RWPE2 (cell line): ENCODE measurements around the gene TAF6L.
A peak's percentile ranks its signal among the peaks of the same experiment; 100 is the strongest.

Source experiments
- ATAC-seq: fragments of 200-7000 bp; cut with Tn5 transposase; 3 replicates; pipeline ENCODE4 v1.9.1; 2021; ENCODE audit warnings: low read depth
- DNase-seq: peaks from one replicate; pipeline ENCODE4 v3.0.0-alpha.2; 2020; ENCODE audit warnings: low spot score
- H3K27ac ChIP-seq: fragments of 450-650 bp; 2 replicates; pipeline ENCODE4 v1.5.1; 2017; ENCODE audit warnings: mild to moderate bottlenecking; ENCODE audit not compliant: poor library complexity, severe bottlenecking
- H3K27me3 ChIP-seq: fragments of 250-450 bp; sonication (Bioruptor Pico); 2 replicates; pipeline ENCODE4 v1.5.1; 2021; ENCODE audit warnings: mild to moderate bottlenecking, moderate library complexity; ENCODE audit not compliant: insufficient read depth, poor library complexity, severe bottlenecking
- H3K36me3 ChIP-seq: fragments of 250-450 bp; sonication (Bioruptor Pico); 2 replicates; pipeline ENCODE4 v1.5.1; 2020; ENCODE audit warnings: low read depth, mild to moderate bottlenecking, moderate library complexity
- H3K4me1 ChIP-seq: fragments of 250-450 bp; sonication (Bioruptor Pico); 2 replicates; pipeline ENCODE4 v1.5.1; 2021; ENCODE audit warnings: mild to moderate bottlenecking, moderate library complexity; ENCODE audit not compliant: insufficient read depth, poor library complexity, severe bottlenecking
- H3K4me3 ChIP-seq: fragments of 250-450 bp; sonication (Bioruptor Pico); 2 replicates; pipeline ENCODE4 v1.5.1; 2021; ENCODE audit warnings: mild to moderate bottlenecking, moderate library complexity; ENCODE audit not compliant: severe bottlenecking
- H3K9me3 ChIP-seq: fragments of 250-450 bp; sonication (Bioruptor Pico); 2 replicates; pipeline ENCODE4 v1.5.1; 2021; ENCODE audit warnings: mild to moderate bottlenecking, moderate library complexity; ENCODE audit not compliant: severe bottlenecking
- CTCF ChIP-seq: fragments of 450-650 bp; IDR thresholded peaks from one replicate; pipeline ENCODE4 v1.5.1; 2017; ENCODE audit warnings: mild to moderate bottlenecking, moderate library complexity; ENCODE audit not compliant: poor library complexity, severe bottlenecking

The TAF6L gene

GRCh38 chr11:62777389-62777788, 6.2 kb downstream of the TAF6L start:
- no peak for TF ChIP-seq CTCF
- Histone ChIP-seq H3K27ac (no peak overlapping the region), H3K27me3 (no peaks in the 10 kb centered on the region), H3K4me3 (no peak overlapping the region), H3K9me3 (no peaks in the 10 kb centered on the region), H3K4me1 (no peaks in the 10 kb centered on the region), H3K36me3 (peaks cover 10% of the 10 kb centered on the region)
- DNase-seq, result no peak
- ATAC-seq, result no peak

GRCh38 chr11:62778441-62778840, 7.2 kb downstream of the TAF6L start:
- DNase-seq, result no peak
- Histone ChIP-seq H3K9me3 (no peaks in the 10 kb centered on the region), H3K4me1 (no peaks in the 10 kb centered on the region), H3K4me3 (no peak overlapping the region), H3K27ac (no peak overlapping the region), H3K27me3 (no peaks in the 10 kb centered on the region), H3K36me3 (peaks cover 17% of the 10 kb centered on the region)
- no peak for ATAC-seq
- TF ChIP-seq CTCF, result no peak

GRCh38 chr11:62782753-62783152, 11.6 kb downstream of the TAF6L start:
- H3K27ac ChIP-seq, result no peak overlapping the region
- TF ChIP-seq CTCF, result no peak
- ATAC-seq, result no peak
- DNase-seq, result no peak
- no peak overlapping the region for H3K4me3 ChIP-seq
- H3K36me3 ChIP-seq, result peaks cover 18% of the 10 kb centered on the region
- H3K4me1 ChIP-seq, result no peaks in the 10 kb centered on the region
- no peaks in the 10 kb centered on the region for H3K9me3 ChIP-seq
- no peaks in the 10 kb centered on the region for H3K27me3 ChIP-seq

- H3K4me1 ChIP-seq, result peaks cover 6% of the 10 kb centered on the region
- H3K36me3 ChIP-seq, result peaks cover 31% of the 10 kb centered on the region
- H3K9me3 ChIP-seq, result no peaks in the 10 kb centered on the region
- H3K27ac ChIP-seq, result peak overlapping the region; percentile 90
- peak; percentile 66 for ATAC-seq
- peak; percentile 97 for TF ChIP-seq CTCF
- H3K4me3 ChIP-seq, result peak overlapping the region; percentile 89
- no peaks in the 10 kb centered on the region for H3K27me3 ChIP-seq
- peak; percentile 80 for DNase-seq
These were observed 15.3 kb downstream of the TAF6L start for GRCh38 chr11:62786318-62787004.

GRCh38 chr11:62787005-62787759, 16.0 kb downstream of the TAF6L start, which contains the start of gene TMEM179B:
TMEM179B (plus strand) TSS chr11:62787402; CDS start chr11:62787432, 30 bp downstream.
- H3K27ac ChIP-seq, result peak within 1 kb of the TSS; percentile 90
- ATAC-seq, result peak; percentile 66
- peak; percentile 79 for TF ChIP-seq CTCF
- H3K4me3 ChIP-seq, result peak within 1 kb of the TSS; percentile 89
- H3K36me3 ChIP-seq, result peaks cover 36% of the 10 kb centered on the region
- peaks cover 8% of the 10 kb centered on the region for H3K4me1 ChIP-seq
- DNase-seq, result peak; percentile 98
- no peaks in the 10 kb centered on the region for H3K27me3 ChIP-seq
- H3K9me3 ChIP-seq, result no peaks in the 10 kb centered on the region
